Gastroesophageal sphincter (tissue), 3 donors: ENCODE data around the gene MSL1.

Source experiments
- EP300 ChIP-seq: sonication (generic); formaldehyde crosslinking; IDR thresholded peaks from one replicate; pipeline ENCODE4 v1.6.1; 2017; ENCODE audit warnings: antibody characterized with exemption, mild to moderate bottlenecking
- POLR2A ChIP-seq, 2 donors: fragments of 450-650 bp; IDR thresholded peaks; one replicate each; pipeline ENCODE4 v1.6.1; 2017; ENCODE audit warnings: antibody characterized with exemption in 2 of 2, mild to moderate bottlenecking in 2 of 2, moderate library complexity in 1 of 2
- POLR2AphosphoS5 ChIP-seq: sonication (generic); formaldehyde crosslinking; IDR thresholded peaks from one replicate; pipeline ENCODE4 v1.6.1; 2017; ENCODE audit warnings: antibody characterized with exemption
- TF ChIP-seq, protein P1 (sequence below), 4 experiments: fragments of 200-600 bp in 2 of 4; fragments of 450-650 bp in 2 of 4; sonication (generic) in 1 of 4; IDR thresholded peaks; one replicate each; pipeline ENCODE4 v1.5.1; 2017 to 2019; ENCODE audit warnings: antibody characterized with exemption in 4 of 4, mild to moderate bottlenecking in 2 of 4, moderate library complexity in 2 of 4

DNA sequence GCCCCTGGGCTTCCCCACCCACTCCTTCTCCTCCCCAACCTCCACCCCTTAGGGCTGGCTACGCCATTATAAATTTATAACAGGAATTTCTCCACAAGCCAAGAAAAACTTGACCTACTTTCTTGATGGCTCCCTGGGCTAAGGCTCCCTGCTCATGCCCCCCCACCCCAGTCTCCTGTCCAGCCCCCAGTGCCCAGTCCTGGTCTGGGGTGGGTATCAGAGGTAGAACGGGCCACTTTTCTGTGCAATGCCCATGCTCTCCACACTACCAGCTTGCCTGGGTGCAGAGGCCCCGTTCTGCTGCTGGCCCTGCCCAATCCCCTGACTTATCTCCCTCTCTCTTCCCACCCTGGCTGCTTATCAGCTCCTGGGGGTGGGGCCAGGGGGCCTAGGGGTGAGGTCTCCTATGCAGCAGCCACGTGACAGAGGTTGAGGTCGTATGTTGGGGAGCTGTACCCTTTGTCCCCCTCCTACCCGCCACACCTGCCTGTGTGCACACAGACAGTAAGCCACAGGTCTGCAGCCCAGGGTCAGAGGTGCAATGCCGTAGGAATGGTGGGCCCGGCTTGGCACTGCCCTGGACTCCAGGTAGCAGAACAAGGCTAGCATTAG lies 48.9 kb upstream of the MSL1 start:
- TF ChIP-seq, protein P1, sequence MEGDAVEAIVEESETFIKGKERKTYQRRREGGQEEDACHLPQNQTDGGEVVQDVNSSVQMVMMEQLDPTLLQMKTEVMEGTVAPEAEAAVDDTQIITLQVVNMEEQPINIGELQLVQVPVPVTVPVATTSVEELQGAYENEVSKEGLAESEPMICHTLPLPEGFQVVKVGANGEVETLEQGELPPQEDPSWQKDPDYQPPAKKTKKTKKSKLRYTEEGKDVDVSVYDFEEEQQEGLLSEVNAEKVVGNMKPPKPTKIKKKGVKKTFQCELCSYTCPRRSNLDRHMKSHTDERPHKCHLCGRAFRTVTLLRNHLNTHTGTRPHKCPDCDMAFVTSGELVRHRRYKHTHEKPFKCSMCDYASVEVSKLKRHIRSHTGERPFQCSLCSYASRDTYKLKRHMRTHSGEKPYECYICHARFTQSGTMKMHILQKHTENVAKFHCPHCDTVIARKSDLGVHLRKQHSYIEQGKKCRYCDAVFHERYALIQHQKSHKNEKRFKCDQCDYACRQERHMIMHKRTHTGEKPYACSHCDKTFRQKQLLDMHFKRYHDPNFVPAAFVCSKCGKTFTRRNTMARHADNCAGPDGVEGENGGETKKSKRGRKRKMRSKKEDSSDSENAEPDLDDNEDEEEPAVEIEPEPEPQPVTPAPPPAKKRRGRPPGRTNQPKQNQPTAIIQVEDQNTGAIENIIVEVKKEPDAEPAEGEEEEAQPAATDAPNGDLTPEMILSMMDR (IDR thresholded peaks at IDR 0.05), result no peak
- TF ChIP-seq EP300 (no peak), POLR2A (IDR thresholded peaks at IDR 0.05) (no peak), POLR2AphosphoS5 (no peak)
